Upper lobe of right lung (tissue), 1 donor: ENCODE data around the gene CDC42EP2. TPM values are rescaled to one million over a fixed set of nuclear protein-coding genes. Genes with fewer than 3 reads are reported as not detected.

Experiments
- ATAC-seq: fragments of 200-7000 bp; cut with Tn5 transposase; one replicate; pipeline ENCODE4 v1.9.1; 2020; ENCODE audit warnings: mild to moderate bottlenecking, moderate library complexity
- DNase-seq: peaks from one replicate; pipeline ENCODE4 v3.0.0-alpha.2; 2020
- H3K27ac ChIP-seq: fragments of 200-600 bp; one replicate; pipeline ENCODE4 v1.8.0; 2022
- H3K27me3 ChIP-seq: fragments of 200-600 bp; one replicate; pipeline ENCODE4 v1.8.0; 2022; ENCODE audit warnings: mild to moderate bottlenecking
- H3K36me3 ChIP-seq: fragments of 200-600 bp; one replicate; pipeline ENCODE4 v1.8.0; 2022
- H3K4me1 ChIP-seq: fragments of 200-600 bp; one replicate; pipeline ENCODE4 v1.8.0; 2022
- H3K4me3 ChIP-seq: fragments of 200-600 bp; one replicate; pipeline ENCODE4 v1.8.0; 2022; ENCODE audit warnings: mild to moderate bottlenecking
- H3K9me3 ChIP-seq: fragments of 200-600 bp; one replicate; pipeline ENCODE4 v1.8.0; 2022
- intact Hi-C: fragments of 100-400 bp; cut with DNase I; formaldehyde crosslinking; loops from one replicate; pipeline ENCODE4 v1.11.0; 2022
- long read RNA-seq: library from polyadenylated mRNA; unstranded; transcript quantifications from one replicate; pipeline ENCODE4 v2.0.0, GENCODE V29; 2021
- total RNA-seq: library from RNA; stranded (reverse); fragmentation: NEBNext Ultra II Directional; extraction: Animal tissue kit (Norgen Biotek cat#: 25700); gene quantifications from one replicate; pipeline ENCODE4 v1.2.1, GENCODE V29; 2021
- TF ChIP-seq, protein P1 (sequence below): fragments of 200-600 bp; IDR thresholded peaks from one replicate; pipeline ENCODE4 v1.8.0; 2022; ENCODE audit warnings: antibody characterized with exemption
- donor health status: DM: no; HTN: yes; CAD: no; lungs with severe emphysema.

Gene CDC42EP2, protein sequence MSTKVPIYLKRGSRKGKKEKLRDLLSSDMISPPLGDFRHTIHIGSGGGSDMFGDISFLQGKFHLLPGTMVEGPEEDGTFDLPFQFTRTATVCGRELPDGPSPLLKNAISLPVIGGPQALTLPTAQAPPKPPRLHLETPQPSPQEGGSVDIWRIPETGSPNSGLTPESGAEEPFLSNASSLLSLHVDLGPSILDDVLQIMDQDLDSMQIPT
- total RNA-seq, result 27.5 TPM
- long read RNA-seq, transcript CDC42EP2-201 (2 exons, 2,023 nt), result major isoform, 42 of 63 reads
- long read RNA-seq, partial matches to known transcripts, result 19 of 63 reads
- long read RNA-seq, other reads (novel, unspliced or antisense), result 2 of 63 reads

DNA sequence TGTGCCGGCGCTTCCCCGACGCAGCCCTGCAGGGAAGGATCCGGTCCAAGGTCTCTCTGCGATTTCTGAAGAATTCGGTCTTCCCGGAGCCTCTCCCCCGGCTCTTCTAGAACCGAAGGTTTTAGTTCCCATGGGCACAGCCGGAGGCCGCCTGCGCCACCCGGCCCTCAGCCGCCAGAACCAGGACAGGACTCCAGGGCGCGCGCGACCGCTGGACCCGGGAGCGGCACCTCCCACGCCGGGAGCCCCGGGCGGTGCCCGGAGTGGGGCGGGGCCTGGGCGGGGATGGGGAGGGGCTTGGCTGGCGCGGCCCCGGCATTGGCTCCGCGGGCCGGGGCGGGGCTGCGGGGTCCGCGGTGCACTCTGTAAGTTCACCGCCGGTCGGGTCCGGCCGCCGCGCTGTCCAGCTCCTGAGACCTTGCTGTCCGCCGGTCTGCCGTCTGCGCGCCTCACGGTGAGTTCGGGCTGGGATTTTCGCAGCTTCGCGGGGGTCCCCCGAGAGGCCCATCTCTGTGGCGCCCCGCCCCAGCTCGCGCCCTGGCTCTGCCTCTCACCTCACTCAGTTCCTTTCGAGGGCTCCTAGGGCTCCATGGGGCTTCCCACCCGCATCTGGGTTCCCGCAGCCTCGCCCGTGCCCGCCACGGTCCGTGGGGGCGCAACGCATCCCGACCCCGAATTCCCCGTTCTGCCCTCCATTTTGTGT is at the start of gene CDC42EP2:
Gene CDC42EP2 (plus strand): TSS at position 366 of the 703 bp plus-strand sequence. CDS start 6,033 bp downstream, outside the sequence.
- TF ChIP-seq, protein P1, sequence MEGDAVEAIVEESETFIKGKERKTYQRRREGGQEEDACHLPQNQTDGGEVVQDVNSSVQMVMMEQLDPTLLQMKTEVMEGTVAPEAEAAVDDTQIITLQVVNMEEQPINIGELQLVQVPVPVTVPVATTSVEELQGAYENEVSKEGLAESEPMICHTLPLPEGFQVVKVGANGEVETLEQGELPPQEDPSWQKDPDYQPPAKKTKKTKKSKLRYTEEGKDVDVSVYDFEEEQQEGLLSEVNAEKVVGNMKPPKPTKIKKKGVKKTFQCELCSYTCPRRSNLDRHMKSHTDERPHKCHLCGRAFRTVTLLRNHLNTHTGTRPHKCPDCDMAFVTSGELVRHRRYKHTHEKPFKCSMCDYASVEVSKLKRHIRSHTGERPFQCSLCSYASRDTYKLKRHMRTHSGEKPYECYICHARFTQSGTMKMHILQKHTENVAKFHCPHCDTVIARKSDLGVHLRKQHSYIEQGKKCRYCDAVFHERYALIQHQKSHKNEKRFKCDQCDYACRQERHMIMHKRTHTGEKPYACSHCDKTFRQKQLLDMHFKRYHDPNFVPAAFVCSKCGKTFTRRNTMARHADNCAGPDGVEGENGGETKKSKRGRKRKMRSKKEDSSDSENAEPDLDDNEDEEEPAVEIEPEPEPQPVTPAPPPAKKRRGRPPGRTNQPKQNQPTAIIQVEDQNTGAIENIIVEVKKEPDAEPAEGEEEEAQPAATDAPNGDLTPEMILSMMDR, result no peak
- peaks cover 27% of the 10 kb centered on the region for H3K4me1 ChIP-seq

GRCh38 chr11:65266210-65266609 is 48.5 kb upstream of the CDC42EP2 start:
- no peak overlapping the region for H3K27ac ChIP-seq
- H3K27me3 ChIP-seq, result no peaks in the 10 kb centered on the region
- intact Hi-C loops, result no loop called here
- peaks cover 34% of the 10 kb centered on the region for H3K36me3 ChIP-seq
- H3K4me3 ChIP-seq, result no peak overlapping the region
- no peaks in the 10 kb centered on the region for H3K9me3 ChIP-seq
- ATAC-seq, result no peak
- no peak for DNase-seq
- peaks cover 7% of the 10 kb centered on the region for H3K4me1 ChIP-seq
- TF ChIP-seq, protein P1, result no peak

More for the DNA sequence above, at the start of gene CDC42EP2:
- Histone ChIP-seq H3K27me3 (no peaks in the 10 kb centered on the region), H3K27ac (peak within 1 kb of the TSS; percentile 89), H3K4me3 (peak within 1 kb of the TSS; percentile 98), H3K9me3 (no peaks in the 10 kb centered on the region), H3K36me3 (no peaks in the 10 kb centered on the region)
- DNase-seq (peak; percentile 95), ATAC-seq (peak; percentile 96)
- intact Hi-C loops, result no loop called here

GRCh38 chr11:65274735-65275682 is 39.7 kb upstream of the CDC42EP2 start:
- DNase-seq, result peak; percentile 68
- TF ChIP-seq, protein P1, result peak; percentile 71
- ATAC-seq, result peak; percentile 95
- intact Hi-C loops, result loop anchor here (5.0 kb wide), 1 partner anchor 52 kb away; no protein-coding TSS in a partner anchor
- peaks cover 7% of the 10 kb centered on the region for H3K4me1 ChIP-seq
- H3K9me3 ChIP-seq, result no peaks in the 10 kb centered on the region
- no peaks in the 10 kb centered on the region for H3K27me3 ChIP-seq
- no peak overlapping the region for H3K4me3 ChIP-seq
- H3K27ac ChIP-seq, result peak overlapping the region; percentile 26
- H3K36me3 ChIP-seq, result peaks cover 17% of the 10 kb centered on the region

DNA sequence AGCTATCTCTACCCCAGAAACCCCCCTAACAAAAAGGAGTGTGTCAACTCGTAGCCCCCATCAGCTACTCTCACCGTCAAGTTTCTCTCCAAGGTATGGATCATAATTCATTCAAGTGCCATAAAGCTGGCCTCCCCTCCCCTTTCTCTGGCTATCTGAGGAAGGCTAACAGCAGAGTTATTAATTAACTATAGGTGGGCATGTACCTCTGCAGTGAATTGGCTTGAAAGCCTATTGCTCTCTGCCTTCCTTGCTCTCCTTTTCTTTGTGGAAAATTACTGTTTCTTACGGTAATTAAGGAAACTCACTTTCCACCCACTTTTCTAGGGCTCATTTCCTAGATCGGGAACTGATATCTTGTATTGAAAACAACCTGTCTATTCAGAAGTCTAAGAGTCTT is 38.8 kb upstream of the CDC42EP2 start:
- H3K36me3 ChIP-seq, result peaks cover 12% of the 10 kb centered on the region
- H3K27ac ChIP-seq, result peak overlapping the region; percentile 7
- peaks cover 13% of the 10 kb centered on the region for H3K4me1 ChIP-seq
- no peaks in the 10 kb centered on the region for H3K27me3 ChIP-seq
- no peaks in the 10 kb centered on the region for H3K9me3 ChIP-seq
- no peak for DNase-seq
- no peak for ATAC-seq
- TF ChIP-seq, protein P1, result no peak
- no peak overlapping the region for H3K4me3 ChIP-seq
- intact Hi-C loops, result loop anchor here (5.0 kb wide), 1 partner anchor 51 kb away; no protein-coding TSS in a partner anchor

- H3K36me3 ChIP-seq, result peaks cover 22% of the 10 kb centered on the region
- H3K4me1 ChIP-seq, result peaks cover 13% of the 10 kb centered on the region
- ATAC-seq, result no peak
- DNase-seq, result no peak
- TF ChIP-seq, protein P1, result no peak
- intact Hi-C loops, result loop anchor here (5.0 kb wide), 1 partner anchor 50 kb away; no protein-coding TSS in a partner anchor
- H3K4me3 ChIP-seq, result no peak overlapping the region
- no peak overlapping the region for H3K27ac ChIP-seq
- no peaks in the 10 kb centered on the region for H3K27me3 ChIP-seq
- H3K9me3 ChIP-seq, result no peaks in the 10 kb centered on the region
Observed at GRCh38 chr11:65277631-65278277, 36.9 kb upstream of the CDC42EP2 start.
